LHCN-M2 (cell line): Measurements from ENCODE around the gene CDH19. TPM values are rescaled to one million over a fixed set of nuclear protein-coding genes. Genes with fewer than 3 reads are reported as not detected.

Source experiments
- DNase-seq: peaks from one replicate; pipeline ENCODE4 v3.0.0-alpha.2; 2012; ENCODE audit warnings: low read depth
- total RNA-seq: library from RNA; depleted of rRNA; stranded (reverse); fragments of >200 nt; gene quantifications from 2 replicates; pipeline ENCODE4 v1.2.3, GENCODE V29; 2014

The CDH19 gene
- total RNA-seq, 1 experiment from 2014 or later = not detected

GRCh38 chr18:66461344-66461743 is 142.5 kb downstream of the CDH19 start:
- no peak for DNase-seq

DNA sequence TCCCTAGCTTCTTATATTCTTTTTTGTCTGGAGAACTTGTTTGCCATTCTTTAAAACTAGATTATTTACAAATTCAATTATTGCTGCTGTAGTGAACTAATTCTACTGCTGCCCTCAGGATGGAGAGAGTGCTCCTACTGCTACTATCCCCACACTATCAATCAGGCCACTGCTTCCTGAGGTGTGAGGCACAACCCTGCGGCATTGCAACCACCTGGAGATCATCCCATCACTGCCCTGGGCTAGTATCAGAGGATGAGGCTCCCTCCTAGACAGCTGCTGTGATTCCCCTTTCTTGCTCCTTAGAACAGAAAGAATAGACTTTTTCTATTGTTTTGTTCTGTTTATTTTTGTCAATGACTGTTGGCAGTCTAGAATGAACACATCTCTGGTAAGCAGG is 146.6 kb downstream of the CDH19 start:
- DNase-seq = no peak
